Stimulated activated memory B cell treated with anti-CD40 and anti-IgM and Interleukin-4, amounts not matched to agents 10 μg/mL and 1 μg/mL and 100 μg/mL, for 72 hours (primary cell): ENCODE results near the gene MPP2.

Experiments
- ATAC-seq: fragments of 150-1000 bp; cut with Tn5 transposase; 2 replicates; pipeline ENCODE4 v1.10.0; 2021
- H3K27ac Mint-ChIP-seq: one replicate; pipeline ENCODE4 v1.8.0; 2022; ENCODE audit warnings: mild to moderate bottlenecking, mixed read lengths
- H3K27me3 Mint-ChIP-seq: one replicate; pipeline ENCODE4 v1.8.0; 2022; ENCODE audit warnings: mixed read lengths
- H3K36me3 Mint-ChIP-seq: one replicate; pipeline ENCODE4 v1.8.0; 2022; ENCODE audit warnings: mixed read lengths
- H3K4me1 Mint-ChIP-seq: one replicate; pipeline ENCODE4 v1.8.0; 2022; ENCODE audit warnings: mixed read lengths
- H3K4me3 Mint-ChIP-seq: one replicate; pipeline ENCODE4 v1.8.0; 2022; ENCODE audit warnings: mild to moderate bottlenecking, moderate library complexity, mixed read lengths
- H3K9me3 Mint-ChIP-seq: one replicate; pipeline ENCODE4 v1.8.0; 2022; ENCODE audit warnings: mixed read lengths

The MPP2 gene

DNA sequence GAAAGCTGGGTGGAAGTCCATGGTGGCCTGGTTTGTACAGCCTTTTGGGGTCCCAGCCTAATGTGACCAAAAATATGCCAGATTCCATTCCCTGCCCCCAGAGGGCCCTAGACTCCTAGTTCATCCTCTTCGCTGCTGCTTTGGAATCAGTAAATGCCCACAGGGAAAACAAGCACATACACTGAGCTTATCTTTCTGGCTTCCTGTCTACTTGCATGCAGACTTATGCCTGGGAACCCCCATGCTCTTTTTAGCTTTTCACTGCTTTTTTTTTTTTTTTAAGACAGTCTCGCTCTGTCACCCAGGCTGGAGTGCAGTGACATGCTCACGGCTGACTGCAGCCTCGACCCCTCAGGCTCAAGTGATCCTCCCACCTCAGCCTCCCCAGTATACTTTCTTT lies 66.5 kb downstream of the MPP2 start:
- H3K4me1 Mint-ChIP-seq = no peaks in the 10 kb centered on the region
- no peak overlapping the region for H3K4me3 Mint-ChIP-seq
- peaks cover 3% of the 10 kb centered on the region for H3K9me3 Mint-ChIP-seq
- peak; percentile 34 for ATAC-seq
- H3K36me3 Mint-ChIP-seq = peaks cover 4% of the 10 kb centered on the region
- peaks cover 46% of the 10 kb centered on the region for H3K27me3 Mint-ChIP-seq
- H3K27ac Mint-ChIP-seq = no peak overlapping the region

DNA sequence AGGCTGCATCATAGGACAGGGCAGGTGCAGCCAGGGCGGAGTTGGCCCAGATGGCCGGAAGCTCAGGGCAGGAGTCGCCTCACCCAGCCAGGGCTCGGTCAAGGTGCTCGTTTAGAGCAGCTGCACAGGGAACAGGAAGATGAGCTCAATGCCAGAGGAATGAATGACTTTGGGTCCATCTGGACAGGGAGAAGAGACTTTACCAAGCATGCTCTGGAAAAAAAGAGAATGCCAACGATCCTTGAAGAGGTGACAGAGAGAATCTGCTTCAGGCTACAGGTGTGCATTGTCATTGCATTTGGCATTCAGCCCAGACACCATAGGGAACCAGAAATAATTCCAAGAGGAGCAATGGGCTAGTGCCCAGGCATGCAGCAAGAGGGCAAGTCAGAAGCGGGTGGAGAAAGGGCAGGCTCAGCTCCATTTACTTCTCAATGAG lies 67.6 kb downstream of the MPP2 start:
- Mint-ChIP-seq H3K4me1 (no peaks in the 10 kb centered on the region), H3K9me3 (peaks cover 3% of the 10 kb centered on the region), H3K27me3 (peaks cover 54% of the 10 kb centered on the region), H3K36me3 (peaks cover 4% of the 10 kb centered on the region), H3K27ac (no peak overlapping the region), H3K4me3 (no peak overlapping the region)
- peak; percentile 39 for ATAC-seq

DNA sequence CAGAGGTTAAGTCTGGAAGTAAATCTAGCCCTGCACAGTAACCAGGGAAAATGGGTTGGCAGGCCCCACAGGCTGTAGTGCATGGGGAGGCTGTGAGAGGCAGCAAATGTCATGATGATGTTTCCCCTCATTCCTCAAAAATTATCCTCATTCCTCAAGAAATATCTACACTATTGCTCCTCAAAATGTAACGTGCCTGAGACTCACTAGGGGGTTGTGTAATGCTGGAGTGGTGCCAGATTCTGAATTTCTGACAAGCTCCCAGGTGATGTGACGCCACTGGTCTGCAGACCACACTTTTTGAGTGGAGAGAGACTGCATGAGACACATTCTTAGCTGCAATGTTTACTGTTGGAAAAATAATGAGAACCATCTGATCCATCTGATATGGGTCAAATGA lies 73.2 kb downstream of the MPP2 start:
- Mint-ChIP-seq H3K36me3 (no peaks in the 10 kb centered on the region), H3K9me3 (no peaks in the 10 kb centered on the region), H3K27ac (no peak overlapping the region), H3K4me1 (peaks cover 17% of the 10 kb centered on the region), H3K27me3 (peaks cover 77% of the 10 kb centered on the region), H3K4me3 (no peak overlapping the region)
- no peak for ATAC-seq

DNA sequence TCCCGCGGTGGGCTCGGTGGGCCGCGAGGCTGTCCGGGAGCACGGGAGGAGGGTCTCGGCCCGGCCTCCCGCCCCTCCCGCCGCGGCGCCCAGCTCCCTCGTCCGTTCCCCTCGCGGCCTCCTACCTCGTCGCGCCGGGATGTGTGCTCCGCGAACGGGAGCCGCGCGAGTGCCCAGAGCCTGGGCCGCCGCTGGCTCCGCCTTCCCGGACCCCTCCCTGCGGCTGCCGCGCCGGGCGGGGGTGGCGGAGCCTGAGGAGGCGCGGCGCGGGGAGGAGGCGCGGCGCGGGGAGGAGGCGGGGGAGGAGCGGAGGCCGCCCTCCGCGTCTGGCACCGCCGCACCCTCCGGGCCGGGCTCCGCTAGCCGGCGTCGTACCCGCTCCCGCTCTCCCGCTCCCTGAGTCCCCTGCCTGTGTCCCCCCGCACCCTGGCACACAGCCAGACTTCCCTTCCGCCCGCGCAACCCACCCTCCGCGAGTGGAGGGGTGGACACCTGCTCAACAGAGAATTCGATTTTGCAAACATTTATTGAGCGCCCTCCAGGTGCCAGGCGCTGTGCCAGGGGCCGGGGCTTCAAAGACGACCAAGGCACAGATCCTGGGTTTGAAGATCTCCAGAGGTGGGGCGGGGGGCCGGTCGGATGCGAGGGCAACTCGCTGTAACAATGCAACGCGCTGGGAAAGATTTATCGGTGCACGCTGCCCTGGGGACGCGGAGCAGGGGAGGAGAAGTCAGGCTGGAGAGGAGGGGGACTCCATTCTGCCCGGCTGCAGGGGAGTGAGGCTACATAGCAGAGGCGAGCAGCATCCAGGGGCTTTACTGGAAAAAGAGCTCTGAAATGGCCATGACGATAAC lies 74.1 kb downstream of the MPP2 start, which contains the start of gene MPP3:
Gene MPP3, minus strand, starts transcription at position 171 of the 854 bp plus-strand sequence. CDS start 1,240 bp downstream, outside the sequence.
- Mint-ChIP-seq H3K4me3 (peak within 1 kb of the TSS; percentile 71), H3K27me3 (peaks cover 69% of the 10 kb centered on the region), H3K4me1 (peaks cover 17% of the 10 kb centered on the region), H3K27ac (no peak within 1 kb of the TSS), H3K9me3 (no peaks in the 10 kb centered on the region), H3K36me3 (no peaks in the 10 kb centered on the region)
- peak; percentile 50 for ATAC-seq

DNA sequence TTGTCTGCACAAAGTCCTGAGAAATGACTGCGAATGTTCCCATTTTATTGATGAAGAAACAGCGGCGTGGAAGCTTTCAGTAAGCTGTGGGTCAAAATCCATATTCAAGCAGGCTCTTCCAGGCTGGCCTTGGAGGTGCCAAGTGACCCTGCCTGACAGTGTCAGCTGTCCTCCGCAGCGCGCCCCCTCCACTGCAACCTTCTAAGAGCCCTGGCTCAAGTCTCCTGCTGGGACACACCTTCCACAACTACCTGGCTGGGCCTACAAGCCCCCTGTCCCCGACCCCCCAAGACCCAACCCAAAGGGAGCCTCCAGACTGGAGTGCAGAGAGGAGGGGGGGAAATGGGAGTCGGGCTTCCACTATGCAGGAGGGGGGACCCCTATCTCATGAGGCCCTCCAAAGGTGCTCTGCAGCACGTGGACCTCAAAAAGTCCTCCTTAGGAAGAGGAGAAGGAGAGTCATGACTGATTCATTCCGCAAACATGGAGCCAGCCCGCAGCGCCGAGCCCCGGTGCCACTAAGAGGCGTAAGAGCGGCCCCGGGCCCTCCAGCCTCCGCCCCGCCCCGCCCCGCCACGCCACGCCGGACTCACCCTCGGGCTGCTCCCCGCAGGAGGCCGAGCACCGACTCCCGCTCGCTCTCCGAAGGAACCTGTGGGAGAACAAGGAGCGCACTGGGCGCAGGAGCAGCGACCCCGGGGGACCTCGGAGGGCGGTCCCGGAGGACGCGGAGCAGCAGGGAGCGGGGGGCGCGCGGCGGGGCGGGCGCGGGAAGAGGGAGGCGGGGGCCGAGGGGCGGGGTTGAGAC lies 75.0 kb downstream of the MPP2 start:
- H3K4me3 Mint-ChIP-seq = peak overlapping the region; percentile 68
- H3K4me1 Mint-ChIP-seq = peaks cover 17% of the 10 kb centered on the region
- H3K36me3 Mint-ChIP-seq = no peaks in the 10 kb centered on the region
- ATAC-seq = no peak
- H3K27me3 Mint-ChIP-seq = peaks cover 61% of the 10 kb centered on the region
- no peaks in the 10 kb centered on the region for H3K9me3 Mint-ChIP-seq
- no peak overlapping the region for H3K27ac Mint-ChIP-seq

DNA sequence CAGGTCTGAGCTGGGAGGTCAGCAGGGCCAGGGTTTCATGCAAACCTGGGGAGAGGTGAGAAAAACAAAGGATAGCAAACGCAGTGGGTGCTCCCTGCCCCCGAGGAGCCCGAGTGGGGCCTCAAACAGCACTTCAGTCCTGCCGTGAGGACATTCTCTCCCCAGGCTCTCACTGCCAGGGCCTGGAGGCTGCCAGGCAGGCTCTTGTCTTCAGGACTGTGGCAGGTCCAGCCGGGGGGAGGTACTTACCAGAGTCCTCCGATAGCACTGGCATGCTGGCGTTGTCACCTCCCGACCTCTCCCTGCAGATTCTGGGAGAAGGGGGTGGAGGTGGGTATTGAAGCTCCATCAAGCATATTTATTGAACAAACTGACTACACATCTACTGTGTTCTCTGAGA lies 75.7 kb downstream of the MPP2 start:
- Mint-ChIP-seq H3K9me3 (no peaks in the 10 kb centered on the region), H3K27me3 (peaks cover 60% of the 10 kb centered on the region), H3K4me3 (no peak overlapping the region), H3K36me3 (no peaks in the 10 kb centered on the region), H3K4me1 (peaks cover 17% of the 10 kb centered on the region), H3K27ac (no peak overlapping the region)
- ATAC-seq = no peak

DNA sequence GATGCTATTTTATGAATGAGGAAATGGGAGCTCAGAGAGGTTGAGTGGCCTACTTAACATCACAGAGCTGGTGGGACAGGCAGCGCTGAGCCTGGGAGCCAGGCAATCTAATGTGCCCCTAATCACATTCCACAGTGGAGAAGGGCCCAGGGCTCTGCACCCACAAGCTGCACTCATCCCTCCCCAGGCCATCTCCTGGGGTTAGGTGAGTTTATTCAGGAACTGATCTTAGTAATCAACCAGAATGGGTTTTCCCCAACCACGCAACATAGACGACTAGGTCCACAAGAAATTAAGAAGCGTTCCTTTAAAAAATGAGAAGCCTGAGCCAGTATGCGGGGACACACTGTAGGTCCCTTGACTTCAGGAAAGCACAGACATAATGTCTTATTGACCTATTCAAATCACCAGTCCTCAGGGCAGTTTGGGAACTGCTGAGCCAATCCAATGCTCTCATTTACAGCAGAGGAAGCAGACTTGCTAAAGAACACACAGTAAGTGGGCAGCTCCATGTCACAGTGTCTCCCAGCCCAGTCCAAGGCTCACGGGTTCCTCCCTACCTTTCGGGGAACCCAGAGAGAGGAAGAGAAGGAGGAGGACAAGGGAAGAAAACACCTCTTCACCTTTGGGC lies 76.7 kb downstream of the MPP2 start:
- H3K27me3 Mint-ChIP-seq = peaks cover 50% of the 10 kb centered on the region
- no peaks in the 10 kb centered on the region for H3K36me3 Mint-ChIP-seq
- H3K4me1 Mint-ChIP-seq = peaks cover 17% of the 10 kb centered on the region
- no peak overlapping the region for H3K27ac Mint-ChIP-seq
- ATAC-seq = peak; percentile 66
- H3K4me3 Mint-ChIP-seq = no peak overlapping the region
- H3K9me3 Mint-ChIP-seq = no peaks in the 10 kb centered on the region

DNA sequence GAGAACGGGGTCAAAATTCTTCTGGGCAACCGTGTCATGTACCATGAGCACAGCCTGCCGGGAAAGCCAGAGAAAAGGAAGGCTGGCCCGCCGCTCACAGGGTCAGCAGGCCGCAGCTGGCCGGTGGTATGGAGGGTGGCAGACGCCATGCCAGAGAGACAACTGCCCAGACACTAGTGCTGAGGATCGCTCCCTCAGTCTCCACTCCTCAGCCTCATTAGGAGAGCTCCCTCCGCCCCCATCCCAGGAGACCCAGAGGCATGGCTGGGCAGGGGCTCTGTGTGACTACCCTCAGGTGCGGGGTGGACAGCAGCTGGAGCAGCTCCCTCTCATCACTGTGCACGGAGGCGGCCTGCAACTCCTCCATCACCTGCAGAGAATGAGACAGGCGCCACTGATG lies 77.6 kb downstream of the MPP2 start:
- Mint-ChIP-seq H3K27ac (no peak overlapping the region), H3K27me3 (peaks cover 41% of the 10 kb centered on the region), H3K36me3 (no peaks in the 10 kb centered on the region), H3K9me3 (no peaks in the 10 kb centered on the region), H3K4me3 (no peak overlapping the region), H3K4me1 (peaks cover 17% of the 10 kb centered on the region)
- no peak for ATAC-seq

DNA sequence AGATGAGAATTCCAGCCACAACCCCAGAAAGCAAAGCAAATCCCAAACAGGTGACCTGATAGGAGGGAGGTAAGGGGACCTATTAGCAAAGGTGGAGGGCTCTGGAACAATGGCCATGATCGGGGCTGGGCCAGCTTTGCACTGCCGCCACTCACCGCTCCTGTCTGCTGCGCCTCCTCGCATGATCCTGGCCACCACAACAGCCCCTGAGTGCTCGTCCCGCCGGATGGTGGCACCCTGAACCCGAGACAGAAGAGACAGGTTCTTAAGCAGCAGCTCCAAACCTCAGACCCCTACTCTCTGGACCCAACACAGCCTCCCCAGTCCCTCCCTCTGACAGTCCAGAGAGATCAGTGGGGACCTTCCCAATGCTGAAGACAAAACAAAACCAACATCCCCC lies 79.7 kb downstream of the MPP2 start:
- Mint-ChIP-seq H3K4me3 (no peak overlapping the region), H3K27ac (no peak overlapping the region), H3K4me1 (peaks cover 9% of the 10 kb centered on the region), H3K27me3 (peaks cover 23% of the 10 kb centered on the region), H3K36me3 (no peaks in the 10 kb centered on the region), H3K9me3 (no peaks in the 10 kb centered on the region)
- no peak for ATAC-seq

DNA sequence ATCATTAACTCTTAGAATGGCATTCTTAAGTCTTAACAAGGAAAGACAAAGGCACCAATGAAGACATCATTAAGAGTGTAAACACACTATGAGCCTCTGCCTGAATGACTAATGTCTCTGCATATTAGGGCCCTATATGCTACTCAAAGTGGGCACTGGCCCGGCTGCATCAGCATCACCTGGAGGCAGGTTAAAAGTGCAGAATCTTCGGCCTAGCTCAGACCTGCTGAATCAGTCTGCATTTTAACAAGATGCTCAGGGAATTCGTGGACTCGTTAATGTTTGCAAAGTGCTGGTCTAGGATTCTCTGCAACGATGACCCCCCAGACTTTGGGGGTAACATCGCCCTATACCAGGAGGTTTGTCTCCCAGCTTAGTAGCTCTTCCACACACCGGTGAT lies 81.1 kb downstream of the MPP2 start:
- Mint-ChIP-seq H3K4me1 (peaks cover 7% of the 10 kb centered on the region), H3K27ac (no peak overlapping the region), H3K36me3 (no peaks in the 10 kb centered on the region), H3K9me3 (no peaks in the 10 kb centered on the region), H3K27me3 (peaks cover 9% of the 10 kb centered on the region), H3K4me3 (no peak overlapping the region)
- no peak for ATAC-seq

DNA sequence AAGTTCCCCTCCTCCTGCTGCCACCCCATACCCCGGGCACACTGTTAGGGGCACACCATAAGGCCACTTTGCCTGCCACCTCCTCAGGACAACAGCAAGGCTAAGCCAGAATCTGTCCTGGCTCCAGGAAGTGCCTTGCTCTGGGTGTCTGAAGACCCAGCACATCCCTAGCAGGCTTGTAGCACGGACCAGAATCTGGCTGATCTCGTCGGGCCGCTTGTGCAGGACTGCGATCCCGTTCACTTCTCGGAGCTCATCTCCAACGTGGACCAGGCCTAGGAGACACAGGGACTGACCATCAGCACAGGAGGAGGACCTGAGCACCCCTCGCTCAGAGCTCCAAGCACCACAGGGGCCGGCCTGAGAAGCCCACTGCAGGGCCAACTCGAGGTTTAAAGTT lies 81.8 kb downstream of the MPP2 start:
- Mint-ChIP-seq H3K27ac (no peak overlapping the region), H3K36me3 (no peaks in the 10 kb centered on the region), H3K4me1 (peaks cover under 1% of the 10 kb centered on the region), H3K27me3 (peaks cover 7% of the 10 kb centered on the region), H3K4me3 (no peak overlapping the region), H3K9me3 (no peaks in the 10 kb centered on the region)
- ATAC-seq = no peak
